Motor neuron (in vitro differentiated cells): ENCODE data around the gene ARCN1. TPM values are rescaled to one million over a fixed set of nuclear protein-coding genes. Genes with fewer than 3 reads are reported as not detected.
"Not testable (repeated sequence)": the region's sequence is repeated elsewhere in the genome, so short reads cannot be mapped to it uniquely, and the experiment has no call there.

Source experiments
- ATAC-seq, 8 experiments: fragments of 200-7000 bp; cut with Tn5 transposase; replicated peaks in 6 of 8; 2 replicates each; pipeline ENCODE4 v1.8.0; 2021; ENCODE audit warnings: mild to moderate bottlenecking in 8 of 8, moderate library complexity in 8 of 8
- H3K27ac ChIP-seq, 2 donors: fragments of 250-450 bp; sonication (Bioruptor Pico); 2 replicates each; pipeline ENCODE4 v1.9.0; 2021; ENCODE audit warnings: antibody characterized with exemption in 2 of 2, mild to moderate bottlenecking in 2 of 2, moderate library complexity in 1 of 2
- H3K4me1 ChIP-seq, 2 donors: fragments of 250-450 bp; sonication (Bioruptor Pico); replicated peaks in 1 of 2; 2 replicates each; pipeline ENCODE4 v1.6.1; 2021; ENCODE audit warnings: antibody characterized with exemption in 2 of 2, mild to moderate bottlenecking in 2 of 2, moderate library complexity in 1 of 2
- H3K4me3 ChIP-seq, 5 donors: fragments of 250-450 bp; sonication (Bioruptor Pico); 2 replicates each; pipeline ENCODE4 v1.9.0; 2021; ENCODE audit warnings: antibody characterized with exemption in 5 of 5, mild to moderate bottlenecking in 5 of 5, moderate library complexity in 4 of 5
- WGBS, 10 experiments: fragments of 450-650 bp; shearing (Covaris generic); methylation state at CpG; one replicate each; pipeline ENCODE4 v1.0.0; 2022; 5-methylcytosine and 5-hydroxymethylcytosine counted together
- in situ Hi-C, 9 experiments: fragments of 400-800 bp; cut with MboI; loops; one replicate each; pipeline ENCODE4 v1.15.0; 2021; ENCODE audit warnings: low sequenced_read_pairs in 9 of 9, low pct_unique_long_range_greater_than_20kb in 2 of 9; ENCODE audit not compliant: unreplicated experiment in 9 of 9
- total RNA-seq, 8 experiments: library from RNA; unstranded; fragments of 300-600 nt; gene quantifications; 2 replicates each; pipeline versions ENCODE4 v1.2.3 to v1.2.4, GENCODE V29; 2022

ARCN1 gene
- total RNA-seq, 8 experiments from 2014 or later, result 87.9 to 155 (median 122) TPM

- 7 to 100% (median 63%) methylated on average over 1 to 3 of the region's 3 CpGs; no CpG with 5 or more reads in 3 of the 10 experiments for WGBS, 10 experiments
- peaks cover 9 to 21% of the 10 kb centered on the region in 2 donors for H3K4me1 ChIP-seq
- H3K27ac ChIP-seq, result no peak overlapping the region
- ATAC-seq, result peak in 2 of 8 experiments; percentile 4 to 26
- no peak overlapping the region for H3K4me3 ChIP-seq
- in situ Hi-C loops, result no loop called here
Observed at GRCh38 chr11:118602331-118602730, 30.1 kb downstream of the ARCN1 start.

- in situ Hi-C loops, result not testable (repeated sequence)
Observed at GRCh38 chr11:118603709-118604108, 31.5 kb downstream of the ARCN1 start.

GRCh38 chr11:118604566-118604965, 32.4 kb downstream of the ARCN1 start:
- in situ Hi-C loops, result no loop called here
- WGBS, 10 experiments, result 17 to 100% (median 67%) methylated on average over 1 to 3 of the region's 3 CpGs; no CpG with 5 or more reads in 2 of the 10 experiments
- no peak for ATAC-seq
- Histone ChIP-seq H3K27ac (no peak overlapping the region), H3K4me1 (peaks cover 21 to 37% of the 10 kb centered on the region in 2 donors), H3K4me3 (no peak overlapping the region)

More at GRCh38 chr11:118603709-118604108, 31.5 kb downstream of the ARCN1 start:
- H3K4me3 ChIP-seq, ATAC-seq, H3K27ac ChIP-seq: not testable (repeated sequence)
- H3K4me1 ChIP-seq, result peaks cover 16 to 29% of the 10 kb centered on the region in 2 donors
- 33 to 100% (median 83%) methylated on average over 1 to 7 of the region's 8 CpGs; no CpG with 5 or more reads in 3 of the 10 experiments for WGBS, 10 experiments

GRCh38 chr11:118605116-118605867, 33.1 kb downstream of the ARCN1 start:
- H3K27ac ChIP-seq, result no peak overlapping the region
- ATAC-seq, result peak in 3 of 8 experiments; percentile 19 to 22 (median 19)
- 0 to 56% (median 36%) methylated on average over 1 to 6 of the region's 10 CpGs; no CpG with 5 or more reads in 1 of the 10 experiments for WGBS, 10 experiments
- no peak overlapping the region for H3K4me3 ChIP-seq
- in situ Hi-C loops, result no loop called here
- H3K4me1 ChIP-seq, result peaks cover 26 to 44% of the 10 kb centered on the region in 2 donors

- H3K4me1 ChIP-seq, result peaks cover 28 to 52% of the 10 kb centered on the region in 2 donors
- H3K4me3 ChIP-seq, result no peak overlapping the region
- in situ Hi-C loops, result no loop called here
Observed at GRCh38 chr11:118606157-118606843, 34.1 kb downstream of the ARCN1 start.

GRCh38 chr11:118606844-118607228, 34.6 kb downstream of the ARCN1 start:
- ATAC-seq, result no peak
- H3K4me3 ChIP-seq, result no peak overlapping the region
- in situ Hi-C loops, result no loop called here
- no peak overlapping the region for H3K27ac ChIP-seq
- WGBS, 10 experiments, result 20 to 100% (median 51%) methylated on average over 1 to 6 of the region's 7 CpGs; no CpG with 5 or more reads in 5 of the 10 experiments
- peaks cover 29 to 53% of the 10 kb centered on the region in 2 donors for H3K4me1 ChIP-seq

More at GRCh38 chr11:118606157-118606843, 34.1 kb downstream of the ARCN1 start:
- no peak for ATAC-seq
- WGBS, 10 experiments, result 24 to 100% (median 49%) methylated on average over 2 to 4 of the region's 7 CpGs; no CpG with 5 or more reads in 3 of the 10 experiments
- H3K27ac ChIP-seq, result no peak overlapping the region

- ATAC-seq, result peak; percentile 5 to 62 (median 29)
- WGBS, 10 experiments, result 0 to 20% methylated on average over 1 to 3 of the region's 72 CpGs; no CpG with 5 or more reads in 8 of the 10 experiments
- H3K4me3 ChIP-seq, result peak within 1 kb of the TSS; percentile 9 to 31 (median 26)
- H3K4me1 ChIP-seq, result peaks cover 29 to 57% of the 10 kb centered on the region in 2 donors
- in situ Hi-C loops, result no loop called here
- H3K27ac ChIP-seq, result no peak within 1 kb of the TSS
Observed at GRCh38 chr11:118607401-118608359, 35.5 kb downstream of the ARCN1 start, which contains the start of gene PHLDB1. Gene PHLDB1, plus strand, starts transcription at chr11:118607615. Its CDS starts 6,222 bp downstream, at chr11:118613837.

GRCh38 chr11:118608360-118609227, 36.4 kb downstream of the ARCN1 start:
- 0 to 60% (median 7%) methylated on average over 2 to 6 of the region's 69 CpGs; no CpG with 5 or more reads in 7 of the 10 experiments for WGBS, 10 experiments
- Histone ChIP-seq H3K4me1 (peaks cover 29 to 57% of the 10 kb centered on the region in 2 donors), H3K27ac (no peak overlapping the region)

GRCh38 chr11:118609380-118610224, 37.4 kb downstream of the ARCN1 start:
- peak; percentile 7 to 20 (median 10) for ATAC-seq
- Histone ChIP-seq H3K27ac (no peak overlapping the region), H3K4me3 (no peak overlapping the region), H3K4me1 (peaks cover 29 to 57% of the 10 kb centered on the region in 2 donors)
- WGBS, 10 experiments, result 0% methylated on average over 1 to 5 of the region's 57 CpGs; no CpG with 5 or more reads in 8 of the 10 experiments
- in situ Hi-C loops, result no loop called here

More at GRCh38 chr11:118608360-118609227, 36.4 kb downstream of the ARCN1 start:
- in situ Hi-C loops, result no loop called here
- ATAC-seq, result peak; percentile 40 to 83 (median 74)
- peak overlapping the region; percentile 9 to 31 (median 26) for H3K4me3 ChIP-seq

- no peak overlapping the region for H3K4me3 ChIP-seq
- WGBS, 10 experiments, result 0 to 41% (median 20%) methylated on average over 1 to 10 of the region's 42 CpGs; no CpG with 5 or more reads in 6 of the 10 experiments
- in situ Hi-C loops, result no loop called here
- no peak for ATAC-seq
- H3K27ac ChIP-seq, result no peak overlapping the region
- peaks cover 28 to 57% of the 10 kb centered on the region in 2 donors for H3K4me1 ChIP-seq
Observed at GRCh38 chr11:118610225-118610772, 38.1 kb downstream of the ARCN1 start.
